SU-DHL-6 (cell line): ENCODE data around the gene PPY.

ENCODE experiments used
- CTCF ChIP-seq: fragments of 200-600 bp; sonication (generic); IDR thresholded peaks from one replicate; pipeline ENCODE4 v1.5.1; 2017; ENCODE audit warnings: antibody characterized with exemption, mild to moderate bottlenecking, low read length, moderate library complexity; ENCODE audit not compliant: insufficient read depth, poor library complexity, severe bottlenecking
- EZH2phosphoT487 ChIP-seq: fragments of 200-600 bp; sonication (generic), shearing (Covaris generic); conservative IDR thresholded peaks from 2 replicates; pipeline ENCODE4 v1.6.1; 2018; ENCODE audit warnings: mild to moderate bottlenecking, antibody characterized with exemption, low read length, moderate library complexity, mixed read lengths

GRCh38 chr17:43928609-43929008 is 13.7 kb downstream of the PPY start:
- TF ChIP-seq CTCF (no peak), EZH2phosphoT487 (no peak)
